Right renal pelvis (tissue), 4 donors: Measurements from ENCODE around the gene IL2RG. TPM values are rescaled to one million over a fixed set of nuclear protein-coding genes. Genes with fewer than 3 reads are reported as not detected.
A peak's percentile ranks its signal among the peaks of the same experiment; 100 is the strongest.

Experiments used
- DNase-seq, 4 donors: peaks; one replicate each; pipeline ENCODE4 v3.0.0-alpha.2; 2013; ENCODE audit warnings: low read depth in 4 of 4, low spot score in 3 of 4, missing footprints in 1 of 4
- polyA plus RNA-seq, 4 donors: library from polyadenylated mRNA; unstranded; fragments of 120-200 nt; gene quantifications; one replicate each; pipeline ENCODE4 v1.2.1, GENCODE V29; 2013; ENCODE audit not compliant: insufficient read length in 4 of 4

IL2RG gene
- polyA plus RNA-seq, 4 donors, result 0.93 to 2.3 (median 1.2) TPM

DNA sequence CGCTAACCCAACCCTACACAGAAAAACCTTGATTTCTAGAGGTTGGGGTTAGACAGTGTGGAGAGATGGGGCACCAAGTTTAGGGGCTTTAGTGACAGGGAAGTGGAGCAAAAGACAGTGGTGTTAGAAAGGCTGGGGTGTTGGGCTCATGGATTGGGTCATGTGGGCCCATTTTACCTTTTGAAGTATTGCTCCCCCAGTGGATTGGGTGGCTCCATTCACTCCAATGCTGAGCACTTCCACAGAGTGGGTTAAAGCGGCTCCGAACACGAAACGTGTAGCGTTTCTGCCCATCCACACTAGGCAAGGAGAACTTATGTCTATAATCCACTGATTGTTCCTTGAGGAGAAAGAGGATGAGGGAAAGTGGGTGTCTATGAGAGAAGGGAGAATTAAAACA is 2.3 kb downstream of the IL2RG start:
- no peak for DNase-seq

DNA sequence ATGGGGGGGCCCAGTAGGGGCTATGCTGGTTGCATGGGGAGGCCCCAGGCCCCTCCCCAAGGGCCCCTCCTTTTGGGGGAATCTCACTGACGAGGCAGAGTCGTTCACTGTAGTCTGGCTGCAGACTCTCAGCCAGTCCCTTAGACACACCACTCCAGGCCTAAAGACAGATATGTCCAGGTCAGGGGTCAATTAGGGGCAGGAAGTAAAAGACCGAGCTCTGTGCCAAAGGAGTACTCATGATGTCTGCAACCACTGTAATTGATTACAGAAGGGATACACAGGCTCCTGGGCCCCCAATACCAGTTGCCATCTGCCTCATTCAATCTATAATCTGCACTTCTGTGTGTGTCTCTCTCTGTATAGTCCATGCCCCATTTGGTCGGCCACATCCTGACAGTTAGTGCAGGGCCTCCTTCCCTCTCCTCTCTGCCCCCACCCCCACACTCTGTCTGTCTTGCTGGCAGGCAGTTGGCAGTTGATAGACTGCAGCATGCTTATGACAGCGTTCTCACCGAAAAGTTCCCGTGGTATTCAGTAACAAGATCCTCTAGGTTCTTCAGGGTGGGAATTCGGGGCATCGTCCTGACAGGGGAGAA is 3.5 kb downstream of the IL2RG start:
- no peak for DNase-seq

DNA sequence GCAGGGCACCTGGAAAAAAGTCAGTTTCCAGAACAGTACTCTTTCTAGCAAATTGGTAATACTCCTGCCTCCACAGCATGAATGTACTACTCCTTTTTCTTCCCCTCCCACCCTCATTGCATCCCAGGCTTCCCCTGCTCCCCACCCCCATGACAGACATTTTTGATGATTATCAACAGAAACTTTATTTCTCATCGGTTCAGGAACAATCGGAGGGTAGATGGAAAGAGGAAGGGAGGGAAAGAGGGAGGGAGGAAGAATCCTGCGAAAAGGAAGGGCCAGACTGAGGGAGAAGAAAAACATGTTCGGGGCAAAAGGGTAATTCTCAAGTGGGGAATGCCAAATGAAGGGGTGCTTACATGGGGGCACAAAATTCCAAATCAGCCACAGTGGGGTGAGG is 4.1 kb downstream of the IL2RG start:
- no peak for DNase-seq

DNA sequence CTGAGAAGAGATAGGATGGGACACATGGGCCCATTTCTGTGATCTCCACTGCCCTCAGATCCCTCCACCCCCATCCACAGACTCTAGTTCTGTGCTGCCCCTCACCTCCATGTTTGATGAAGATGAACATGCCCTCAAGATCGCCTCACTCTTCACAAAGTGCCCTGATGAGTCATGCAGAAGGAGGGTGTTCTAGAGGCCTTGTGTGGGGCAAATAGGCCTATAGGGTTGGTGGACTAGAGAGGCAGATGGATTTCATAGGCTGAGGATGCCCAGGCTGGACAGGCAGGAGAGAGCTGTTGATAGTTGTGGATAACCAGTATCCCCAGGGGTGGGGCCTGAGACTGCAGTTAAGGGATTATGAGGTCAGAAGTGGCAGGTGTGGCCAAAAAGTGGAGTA is 5.0 kb downstream of the IL2RG start, which contains the start of gene CXorf65:
CXorf65 (minus strand) TSS at position 314 of the 400 bp plus-strand sequence; CDS start at position 130, 184 bp downstream.
- no peak for DNase-seq

DNA sequence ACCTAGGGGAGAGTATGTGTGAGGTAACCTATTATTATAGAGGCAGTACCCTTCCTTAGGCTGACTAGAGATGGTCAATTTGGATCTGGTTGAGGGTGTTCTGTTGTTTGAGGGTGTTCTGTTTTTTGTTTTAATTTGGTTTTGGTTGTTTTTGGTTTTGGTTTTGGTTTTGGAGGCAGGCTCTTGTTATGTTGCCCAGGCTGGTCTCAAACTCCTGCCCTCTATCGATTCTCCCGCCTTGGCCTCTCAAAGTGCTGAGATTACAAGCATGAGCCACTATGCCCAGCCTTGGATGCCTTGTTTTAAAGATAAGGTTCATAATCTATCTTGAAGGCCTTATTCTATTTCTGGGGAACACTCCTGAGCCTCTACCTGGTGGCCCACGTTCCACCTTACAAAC is 5.7 kb downstream of the IL2RG start:
- DNase-seq, result no peak

DNA sequence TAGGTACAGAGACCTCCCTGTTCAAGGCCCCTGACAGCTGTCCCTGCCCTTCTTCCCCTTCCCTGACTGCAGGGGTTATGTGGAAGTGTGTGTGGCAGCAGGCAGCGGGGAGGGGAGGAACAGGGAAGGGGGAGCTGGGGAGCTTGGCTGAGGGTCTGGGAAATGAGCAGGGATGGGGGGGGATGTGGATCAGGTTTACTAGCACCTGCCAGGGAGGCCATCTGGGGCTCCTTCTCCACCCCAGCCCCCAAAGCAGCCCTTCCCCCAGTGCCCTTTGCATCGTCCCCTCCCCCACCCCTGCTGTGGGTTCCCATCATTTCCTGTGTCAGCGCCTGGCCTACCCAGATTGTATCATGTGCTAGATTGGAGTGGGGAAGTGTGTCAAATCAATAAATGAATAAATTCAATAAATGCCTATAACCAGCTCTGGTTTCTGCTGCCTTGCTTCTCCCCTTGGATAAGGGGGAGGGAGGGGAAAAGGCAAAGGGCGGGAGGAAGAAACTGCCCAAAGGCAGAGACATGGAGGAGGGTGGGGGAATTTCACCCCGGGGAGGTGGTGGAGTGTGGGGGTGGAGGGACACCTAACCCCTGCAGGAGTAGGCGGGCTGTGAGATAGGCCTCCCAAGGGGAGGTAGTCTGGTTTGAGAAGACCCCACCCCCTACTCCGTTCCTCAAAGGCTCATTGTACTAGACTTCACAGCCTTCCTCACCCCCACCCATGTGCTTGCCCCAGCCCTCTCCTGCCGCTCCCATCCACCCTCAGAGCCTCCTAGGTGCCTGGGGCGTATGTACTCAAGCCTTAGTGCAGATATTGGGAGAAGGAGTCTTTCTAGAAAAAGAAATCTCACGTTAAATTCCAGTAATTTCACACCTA is 8.0 kb downstream of the IL2RG start:
- DNase-seq, result no peak

DNA sequence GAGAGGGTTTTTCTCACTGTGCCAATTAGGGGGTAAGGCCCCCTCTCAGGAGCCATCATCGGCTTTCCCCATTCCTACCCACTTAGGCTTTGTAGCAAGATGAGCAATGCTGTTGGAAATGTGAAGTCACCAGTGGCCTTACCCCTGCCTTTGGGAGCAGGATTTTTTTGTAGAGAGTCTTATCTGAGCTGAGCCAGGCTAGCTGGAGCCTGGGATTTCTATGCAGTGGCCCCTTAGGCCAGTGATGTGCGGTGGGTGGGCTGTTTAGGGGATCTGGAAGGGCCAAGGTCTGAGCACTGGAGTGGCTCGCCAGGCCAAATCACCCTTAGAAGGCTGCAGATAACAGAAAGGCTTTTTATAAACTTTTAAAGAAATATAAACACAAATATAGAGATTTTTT is 9.1 kb downstream of the IL2RG start:
- no peak for DNase-seq

DNA sequence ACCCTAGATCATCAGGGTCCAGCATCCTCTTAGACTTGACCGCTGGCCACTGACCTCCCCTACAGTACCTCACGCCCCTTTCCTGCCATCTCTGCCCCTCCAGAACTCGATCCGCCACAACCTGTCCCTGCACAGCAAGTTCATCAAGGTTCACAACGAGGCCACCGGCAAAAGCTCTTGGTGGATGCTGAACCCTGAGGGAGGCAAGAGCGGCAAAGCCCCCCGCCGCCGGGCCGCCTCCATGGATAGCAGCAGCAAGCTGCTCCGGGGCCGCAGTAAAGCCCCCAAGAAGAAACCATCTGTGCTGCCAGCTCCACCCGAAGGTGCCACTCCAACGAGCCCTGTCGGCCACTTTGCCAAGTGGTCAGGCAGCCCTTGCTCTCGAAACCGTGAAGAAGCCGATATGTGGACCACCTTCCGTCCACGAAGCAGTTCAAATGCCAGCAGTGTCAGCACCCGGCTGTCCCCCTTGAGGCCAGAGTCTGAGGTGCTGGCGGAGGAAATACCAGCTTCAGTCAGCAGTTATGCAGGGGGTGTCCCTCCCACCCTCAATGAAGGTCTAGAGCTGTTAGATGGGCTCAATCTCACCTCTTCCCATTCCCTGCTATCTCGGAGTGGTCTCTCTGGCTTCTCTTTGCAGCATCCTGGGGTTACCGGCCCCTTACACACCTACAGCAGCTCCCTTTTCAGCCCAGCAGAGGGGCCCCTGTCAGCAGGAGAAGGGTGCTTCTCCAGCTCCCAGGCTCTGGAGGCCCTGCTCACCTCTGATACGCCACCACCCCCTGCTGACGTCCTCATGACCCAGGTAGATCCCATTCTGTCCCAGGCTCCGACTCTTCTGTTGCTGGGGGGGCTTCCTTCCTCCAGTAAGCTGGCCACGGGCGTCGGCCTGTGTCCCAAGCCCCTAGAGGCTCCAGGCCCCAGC is 10.5 kb downstream of the IL2RG start:
- DNase-seq, result no peak

DNA sequence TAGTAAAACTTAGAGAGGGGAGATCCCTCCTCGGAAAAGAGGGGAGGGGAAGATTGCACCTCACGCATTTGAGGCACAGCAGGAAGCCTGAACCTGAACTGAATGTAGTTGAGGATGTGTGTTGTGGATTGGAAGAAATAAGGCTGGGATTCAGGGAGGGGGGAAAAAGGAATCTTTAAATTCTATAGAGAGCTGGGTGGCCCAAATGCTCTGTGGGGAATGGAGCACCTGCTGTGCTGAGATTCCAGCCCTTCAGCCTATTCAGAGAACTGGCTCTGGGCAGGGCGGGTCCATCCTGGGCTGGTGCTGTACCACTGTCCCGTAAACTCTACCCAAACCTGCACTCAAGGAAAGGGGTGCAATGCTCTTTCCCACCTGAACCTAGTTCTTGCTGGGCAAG is 11.6 kb downstream of the IL2RG start:
- DNase-seq, result no peak

DNA sequence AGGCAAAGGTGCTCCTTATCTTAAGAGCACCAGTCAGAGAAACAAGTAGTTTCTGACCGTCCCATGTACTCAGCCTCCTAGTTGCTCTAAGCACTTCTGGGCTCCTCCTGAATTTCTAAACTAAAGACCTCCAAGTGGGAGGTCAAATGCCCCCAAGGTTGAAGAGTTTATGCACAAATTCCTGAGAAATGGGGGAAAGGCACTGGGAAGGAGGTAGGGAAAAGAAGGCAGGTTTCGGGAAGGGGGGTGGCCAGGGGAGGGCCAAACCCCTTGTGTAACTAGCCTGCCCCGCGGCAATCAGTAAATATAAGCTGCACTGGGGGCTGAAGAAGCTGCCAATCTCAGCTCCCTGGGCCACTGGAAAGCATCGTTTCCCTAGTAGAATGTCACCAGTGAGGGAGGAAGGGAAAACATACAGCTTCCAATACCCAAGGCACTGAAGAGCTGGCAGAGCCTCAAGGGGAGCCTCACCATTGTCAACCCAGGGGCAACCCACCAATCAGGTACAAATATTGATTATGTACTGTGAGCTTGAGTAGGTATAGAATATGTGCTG is 12.3 kb downstream of the IL2RG start:
- DNase-seq, result no peak

DNA sequence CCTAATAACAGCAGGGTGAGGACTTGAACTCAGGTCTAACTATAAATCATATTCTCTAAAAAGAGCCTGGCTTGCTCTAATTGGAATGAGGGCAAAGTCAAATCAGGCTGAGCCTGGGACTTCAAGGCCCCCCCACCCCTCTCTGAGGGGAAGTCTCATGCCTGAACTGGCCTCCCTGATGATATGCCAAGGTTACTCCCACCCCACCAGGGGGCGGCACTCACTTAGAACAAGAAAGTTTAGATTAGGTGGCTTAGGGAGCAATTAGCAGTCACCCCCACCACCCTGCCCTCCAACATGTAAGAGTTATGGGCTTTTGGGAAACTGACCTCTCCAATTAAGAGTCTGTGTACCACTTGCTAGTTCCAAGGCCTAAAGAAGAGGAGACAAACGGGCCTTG is 13.1 kb downstream of the IL2RG start:
- no peak for DNase-seq

DNA sequence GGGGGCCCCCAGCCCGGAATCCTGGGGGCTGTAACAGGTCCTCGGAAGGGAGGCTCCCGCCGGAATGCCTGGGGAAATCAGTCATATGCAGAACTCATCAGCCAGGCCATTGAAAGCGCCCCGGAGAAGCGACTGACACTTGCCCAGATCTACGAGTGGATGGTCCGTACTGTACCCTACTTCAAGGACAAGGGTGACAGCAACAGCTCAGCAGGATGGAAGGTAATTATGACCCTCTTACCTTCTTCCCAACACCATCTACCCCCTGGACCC is 14.7 kb downstream of the IL2RG start:
- no peak for DNase-seq

DNA sequence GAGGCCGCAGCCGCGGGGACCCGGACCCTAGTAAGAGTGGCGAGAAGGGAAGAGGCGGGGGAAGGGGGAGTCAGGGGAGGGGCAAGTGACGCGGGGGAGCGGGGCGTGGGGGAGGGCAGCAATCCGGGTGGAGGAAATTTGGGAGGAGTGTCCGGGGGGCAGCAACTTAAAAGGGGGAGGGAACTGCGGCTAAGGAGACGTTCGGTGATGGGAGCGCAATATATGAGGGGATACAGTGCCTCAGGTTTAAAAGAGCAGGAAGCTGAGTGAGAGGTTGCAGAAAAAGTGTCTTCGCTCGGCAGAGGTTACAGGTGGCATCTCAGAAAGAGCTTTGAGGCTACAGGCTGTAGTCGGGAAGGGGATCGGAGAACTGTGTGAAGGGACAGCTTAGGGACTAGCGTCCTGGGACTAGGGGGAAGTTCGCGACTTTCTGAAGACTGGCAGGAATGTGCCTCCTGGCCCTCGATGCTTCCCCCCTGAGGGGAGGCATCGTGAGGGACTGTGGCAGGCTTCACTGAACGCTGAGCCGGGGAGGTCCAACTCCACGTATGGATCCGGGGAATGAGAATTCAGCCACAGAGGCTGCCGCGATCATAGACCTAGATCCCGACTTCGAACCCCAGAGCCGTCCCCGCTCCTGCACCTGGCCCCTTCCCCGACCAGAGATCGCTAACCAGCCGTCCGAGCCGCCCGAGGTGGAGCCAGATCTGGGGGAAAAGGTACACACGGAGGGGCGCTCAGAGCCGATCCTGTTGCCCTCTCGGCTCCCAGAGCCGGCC is 15.2 kb downstream of the IL2RG start:
- DNase-seq, result peak in 1 of 4 donors; percentile 26

DNA sequence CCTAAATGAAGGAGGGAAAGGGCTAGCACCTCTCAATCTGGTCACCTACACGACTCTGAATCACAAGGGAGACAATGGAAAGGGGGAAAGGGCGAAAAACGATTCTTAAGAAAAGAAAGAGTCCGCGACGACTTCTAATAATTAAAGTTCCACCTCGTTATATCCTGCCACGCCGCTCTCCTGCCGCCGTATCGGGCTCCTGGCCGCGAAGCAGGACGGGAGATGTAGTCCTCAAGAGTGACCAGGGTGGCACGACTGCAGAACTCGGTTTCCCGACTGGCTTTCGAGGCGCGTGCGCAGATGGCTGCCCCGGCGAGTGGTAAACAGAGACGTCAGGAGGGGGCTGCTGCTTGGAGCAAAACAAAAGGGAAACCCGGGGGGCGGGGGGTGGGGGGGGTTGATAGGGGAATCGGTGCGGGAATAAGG is 15.8 kb downstream of the IL2RG start, which contains the start of gene FOXO4:
FOXO4 (plus strand) TSS at position 297 of the 426 bp plus-strand sequence. CDS start 678 bp downstream, outside the sequence.
- DNase-seq, result peak in 3 of 4 donors; percentile 61 to 80 (median 75)

DNA sequence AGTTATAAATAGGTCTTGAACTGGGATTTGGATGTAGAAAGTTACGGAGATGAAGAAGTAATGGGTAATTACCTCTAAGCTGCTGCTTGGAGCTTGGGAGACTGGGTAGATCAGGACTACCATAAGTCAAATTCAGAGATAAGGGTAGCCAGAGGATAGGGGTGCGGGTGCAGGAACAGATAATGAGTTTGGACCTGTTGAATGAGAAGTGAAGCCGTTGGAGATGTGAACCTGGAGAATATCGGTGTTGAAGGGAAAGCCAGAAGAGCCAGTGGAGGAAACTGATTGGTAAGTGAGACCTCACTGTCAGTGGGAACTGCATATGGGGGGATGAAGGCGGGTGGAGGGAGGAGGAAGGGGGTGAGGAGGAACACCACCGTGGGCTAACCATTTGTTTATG is 16.3 kb downstream of the IL2RG start:
- DNase-seq, result no peak

DNA sequence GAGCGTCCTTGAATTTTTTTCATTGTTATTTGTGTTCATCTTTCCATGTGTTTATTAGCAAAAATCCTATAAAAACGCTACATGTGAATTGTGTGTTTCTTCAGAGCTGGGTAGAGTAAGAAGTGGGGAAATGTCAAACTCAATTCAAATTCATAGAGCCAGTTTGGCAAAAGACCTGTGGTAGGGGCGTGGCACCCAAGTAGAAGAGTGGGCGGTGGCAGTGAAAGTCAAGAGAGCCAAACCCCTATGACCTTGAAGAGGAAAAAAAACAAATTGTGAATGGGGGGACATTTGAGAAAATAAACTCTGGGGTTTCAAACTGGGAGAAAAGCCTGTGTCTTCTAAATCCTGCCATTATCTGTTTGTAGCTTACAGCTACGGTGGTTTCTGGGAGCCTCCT is 20.1 kb downstream of the IL2RG start:
- no peak for DNase-seq

DNA sequence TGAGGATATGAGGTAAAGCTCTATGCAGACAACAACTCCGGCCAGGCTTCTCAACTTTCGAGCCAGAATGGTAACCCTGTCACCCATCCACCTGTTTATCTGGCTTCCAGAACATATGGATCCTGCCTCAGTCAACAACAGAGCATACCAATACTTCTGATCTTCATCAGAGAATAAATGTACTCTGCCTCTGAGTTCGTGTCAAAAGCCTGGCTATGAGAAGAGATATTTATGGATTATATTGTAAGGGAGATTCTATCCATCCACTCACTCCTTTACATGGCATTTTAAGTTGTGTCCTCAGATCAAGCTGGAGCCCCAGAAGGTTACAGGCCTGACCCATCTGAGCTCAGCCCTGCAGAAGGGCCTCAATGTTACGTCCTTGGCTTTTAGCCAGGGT is 25.5 kb downstream of the IL2RG start:
- no peak for DNase-seq

DNA sequence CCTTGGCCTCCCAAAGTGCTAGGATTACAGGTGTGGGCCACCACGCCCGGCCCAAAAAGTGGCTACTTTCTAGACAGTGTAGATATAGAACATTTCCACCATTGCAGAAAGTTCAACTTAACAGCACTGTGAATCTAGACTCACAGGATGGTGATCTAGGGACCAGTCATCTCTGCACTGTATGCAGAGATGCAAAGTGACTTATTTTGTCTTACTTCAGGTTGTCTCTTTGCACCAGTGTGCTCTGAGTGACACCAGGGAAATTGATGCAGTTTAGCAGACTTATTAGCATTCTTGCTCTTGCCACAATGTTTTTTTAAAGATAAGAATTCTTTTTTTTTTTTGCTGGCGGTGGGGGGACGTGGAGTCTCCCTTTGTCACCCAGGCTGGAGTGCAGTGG is 28.6 kb downstream of the IL2RG start:
- DNase-seq, result no peak

DNA sequence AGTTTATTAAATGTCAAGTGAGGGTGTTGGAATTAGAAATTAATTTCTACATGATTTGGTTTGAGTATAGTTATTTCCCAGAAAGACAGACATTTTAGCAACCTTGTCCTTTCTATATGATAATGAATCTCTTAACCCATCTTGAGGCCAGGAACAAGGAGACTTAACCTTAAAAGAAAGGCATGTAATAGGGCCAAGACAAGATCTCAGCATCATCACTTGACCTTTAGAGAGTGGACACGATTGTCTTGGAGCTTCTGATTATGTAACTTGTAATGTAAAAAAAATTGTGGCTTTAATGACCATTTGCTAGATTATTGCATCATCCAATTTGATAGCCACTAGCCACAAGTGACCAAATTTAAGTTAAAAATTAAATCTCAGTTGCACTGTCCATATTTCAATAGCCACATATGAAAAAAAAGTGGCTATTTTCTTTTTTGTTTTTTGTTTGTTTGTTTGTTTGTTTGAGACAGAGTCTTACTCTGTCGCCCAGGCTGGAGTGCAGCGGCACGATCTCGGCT is 29.2 kb downstream of the IL2RG start:
- DNase-seq, result no peak
